ENCODE results near the gene ZAP70. TPM values are rescaled to one million over a fixed set of nuclear protein-coding genes. Genes with fewer than 3 reads are reported as not detected.

ZAP70 gene
- total and polyA plus RNA-seq, 10 of the 15 experiments (the other 5 are each of a cell fraction or from before 2014, with no cell fraction given) = 0.18 to 2.9 (median 1.2) TPM; not detected in 1

DNA sequence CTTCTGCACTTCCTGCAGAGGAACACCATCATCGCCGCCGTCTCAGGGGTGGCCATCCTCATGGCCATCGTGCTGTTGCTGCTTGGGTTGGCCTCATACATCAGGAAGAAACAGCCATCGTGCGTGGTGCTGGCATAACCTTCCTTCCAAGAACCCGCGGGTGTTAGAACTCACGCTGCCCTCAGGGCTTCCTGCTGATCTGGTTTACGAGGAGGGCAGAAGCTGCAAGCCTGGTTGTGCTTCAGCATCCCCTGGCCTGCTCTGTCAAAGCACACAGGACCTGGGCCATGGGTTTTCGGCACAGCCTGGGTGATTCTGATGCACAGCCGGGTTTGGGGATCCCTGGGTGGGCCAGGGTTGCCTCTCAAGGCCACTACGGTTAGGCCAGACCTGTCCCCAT is 12.2 kb upstream of the ZAP70 start:
- no peaks in the 10 kb centered on the region for H4K20me1 ChIP-seq (ENCODE audit: control insufficient read depth, insufficient read depth)
- no TSS peak for BruUV-seq (replicated peaks)
- H3K4me1 ChIP-seq (ENCODE audit: control insufficient read depth, insufficient read depth, low read length) = no peaks in the 10 kb centered on the region; the same call in 1 of the 2 replicates
- in situ Hi-C loops (cut with MboI) = loop anchor here (5.0 kb wide), 2 partner anchors 114 to 686 kb away; partner anchors contain the start of gene ANKRD36B
- ChIA-PET SMC1A (ENCODE audit: uncharacterized antibody, unreplicated experiment) (interaction anchor here (4.2 to 6.2 kb wide), 2 partner anchors 37 to 684 kb away, joined by 34 to 81 read pairs; partner anchors contain the start of gene ACTR1B), RAD21 (ENCODE audit: unreplicated experiment) (interaction anchor here (1.3 to 4.7 kb wide), 2 partner anchors 8 to 110 kb away, joined by 6 to 15 read pairs; no protein-coding TSS in a partner anchor), CTCF (interaction anchor here (0.7 to 7.8 kb wide), 5 partner anchors 9 to 684 kb away, joined by 3 to 168 read pairs (median 3); partner anchors contain the start of gene ANKRD36B), POLR2A (no interaction called here)
- no peak for ATAC-seq
- H3K79me2 ChIP-seq (ENCODE audit: control insufficient read depth, insufficient read depth, low read length) = no peaks in the 10 kb centered on the region
- H3K4me2 ChIP-seq (ENCODE audit: control insufficient read depth, insufficient read depth) = no peak overlapping the region
- no peaks in the 10 kb centered on the region for H3K27me3 ChIP-seq (replicated peaks in 1 of 2; ENCODE audit: control insufficient read depth in 2 of 2, insufficient read depth in 2 of 2, low read length in 1 of 2)
- H3K9ac ChIP-seq (ENCODE audit: control insufficient read depth, insufficient read depth, low read length) = no peak overlapping the region
- H3K4me3 ChIP-seq = no peak overlapping the region
- H3K36me3 ChIP-seq (ENCODE audit: control insufficient read depth in 2 of 2, insufficient read depth in 2 of 2, low read length in 1 of 2) = no peaks in the 10 kb centered on the region
- H3K9me3 ChIP-seq (replicated peaks; ENCODE audit: control insufficient read depth, insufficient read depth, low read length) = no peaks in the 10 kb centered on the region
- 50% methylated on average over 13 of the region's 13 CpGs for WGBS (ENCODE audit: insufficient coverage, insufficient replicate concordance, low lambda C conversion rate, missing lambda C conversion rate)
- intact Hi-C loops (cut with micrococcal nuclease; ENCODE audit: unreplicated experiment) = loop anchor here (2.0 to 10.0 kb wide), 2 partner anchors 48 to 484 kb away; no protein-coding TSS in a partner anchor
- no peak overlapping the region for H3K27ac ChIP-seq (ENCODE audit: control insufficient read depth, insufficient read depth)
- no peak for FAIRE-seq
- DNase-seq (ENCODE audit: low read depth, low spot score) = no peak
- TF ChIP-seq LARP7 (IDR thresholded peaks at IDR 0.05) (no peak), STAT3 (IDR thresholded peaks at IDR 0.05; ENCODE audit: low read depth, low read length) (no peak), CBX3 (IDR thresholded peaks at IDR 0.05; ENCODE audit: borderline replicate concordance, low read depth) (no peak), POLR2A (IDR thresholded peaks at IDR 0.05; ENCODE audit: low read depth, low read length) (no peak), SMAD1 (IDR thresholded peaks at IDR 0.05; ENCODE audit: low read depth, partially characterized antibody) (no peak), MEF2A (IDR thresholded peaks at IDR 0.05; ENCODE audit: insufficient read depth, low read depth, low read length) (no peak), TCF12 (IDR thresholded peaks at IDR 0.05; ENCODE audit: low read depth, low read length) (no peak), NBN (IDR thresholded peaks at IDR 0.05) (no peak), ESRRA (IDR thresholded peaks at IDR 0.05; ENCODE audit: low read length) (no peak), MYC (IDR thresholded peaks at IDR 0.05; ENCODE audit: insufficient read depth, insufficient read length, insufficient replicate concordance, low read length, severe bottlenecking) (no peak)
- TF ChIP-seq, protein P1, sequence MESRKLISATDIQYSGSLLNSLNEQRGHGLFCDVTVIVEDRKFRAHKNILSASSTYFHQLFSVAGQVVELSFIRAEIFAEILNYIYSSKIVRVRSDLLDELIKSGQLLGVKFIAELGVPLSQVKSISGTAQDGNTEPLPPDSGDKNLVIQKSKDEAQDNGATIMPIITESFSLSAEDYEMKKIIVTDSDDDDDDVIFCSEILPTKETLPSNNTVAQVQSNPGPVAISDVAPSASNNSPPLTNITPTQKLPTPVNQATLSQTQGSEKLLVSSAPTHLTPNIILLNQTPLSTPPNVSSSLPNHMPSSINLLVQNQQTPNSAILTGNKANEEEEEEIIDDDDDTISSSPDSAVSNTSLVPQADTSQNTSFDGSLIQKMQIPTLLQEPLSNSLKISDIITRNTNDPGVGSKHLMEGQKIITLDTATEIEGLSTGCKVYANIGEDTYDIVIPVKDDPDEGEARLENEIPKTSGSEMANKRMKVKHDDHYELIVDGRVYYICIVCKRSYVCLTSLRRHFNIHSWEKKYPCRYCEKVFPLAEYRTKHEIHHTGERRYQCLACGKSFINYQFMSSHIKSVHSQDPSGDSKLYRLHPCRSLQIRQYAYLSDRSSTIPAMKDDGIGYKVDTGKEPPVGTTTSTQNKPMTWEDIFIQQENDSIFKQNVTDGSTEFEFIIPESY (IDR thresholded peaks at IDR 0.05) = no peak
- TF ChIP-seq, protein P2, sequence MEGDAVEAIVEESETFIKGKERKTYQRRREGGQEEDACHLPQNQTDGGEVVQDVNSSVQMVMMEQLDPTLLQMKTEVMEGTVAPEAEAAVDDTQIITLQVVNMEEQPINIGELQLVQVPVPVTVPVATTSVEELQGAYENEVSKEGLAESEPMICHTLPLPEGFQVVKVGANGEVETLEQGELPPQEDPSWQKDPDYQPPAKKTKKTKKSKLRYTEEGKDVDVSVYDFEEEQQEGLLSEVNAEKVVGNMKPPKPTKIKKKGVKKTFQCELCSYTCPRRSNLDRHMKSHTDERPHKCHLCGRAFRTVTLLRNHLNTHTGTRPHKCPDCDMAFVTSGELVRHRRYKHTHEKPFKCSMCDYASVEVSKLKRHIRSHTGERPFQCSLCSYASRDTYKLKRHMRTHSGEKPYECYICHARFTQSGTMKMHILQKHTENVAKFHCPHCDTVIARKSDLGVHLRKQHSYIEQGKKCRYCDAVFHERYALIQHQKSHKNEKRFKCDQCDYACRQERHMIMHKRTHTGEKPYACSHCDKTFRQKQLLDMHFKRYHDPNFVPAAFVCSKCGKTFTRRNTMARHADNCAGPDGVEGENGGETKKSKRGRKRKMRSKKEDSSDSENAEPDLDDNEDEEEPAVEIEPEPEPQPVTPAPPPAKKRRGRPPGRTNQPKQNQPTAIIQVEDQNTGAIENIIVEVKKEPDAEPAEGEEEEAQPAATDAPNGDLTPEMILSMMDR (IDR thresholded peaks at IDR 0.05 in 2 of 3, conservative IDR thresholded peaks at IDR 0.05 in 1 of 3; ENCODE audit: control insufficient read depth in 2 of 3, extremely low read depth in 1 of 3, insufficient read depth in 1 of 3, low read depth in 3 of 3, low read length in 3 of 3) = no peak
- TF ChIP-seq, protein P3, sequence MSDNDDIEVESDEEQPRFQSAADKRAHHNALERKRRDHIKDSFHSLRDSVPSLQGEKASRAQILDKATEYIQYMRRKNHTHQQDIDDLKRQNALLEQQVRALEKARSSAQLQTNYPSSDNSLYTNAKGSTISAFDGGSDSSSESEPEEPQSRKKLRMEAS (IDR thresholded peaks at IDR 0.05; ENCODE audit: low read depth, low read length) = no peak
- H2AFZ ChIP-seq (ENCODE audit: control insufficient read depth, low read depth, low read length) = no peak overlapping the region
